ENCODE measurements around the gene ZBTB33.

Gene ZBTB33, protein sequence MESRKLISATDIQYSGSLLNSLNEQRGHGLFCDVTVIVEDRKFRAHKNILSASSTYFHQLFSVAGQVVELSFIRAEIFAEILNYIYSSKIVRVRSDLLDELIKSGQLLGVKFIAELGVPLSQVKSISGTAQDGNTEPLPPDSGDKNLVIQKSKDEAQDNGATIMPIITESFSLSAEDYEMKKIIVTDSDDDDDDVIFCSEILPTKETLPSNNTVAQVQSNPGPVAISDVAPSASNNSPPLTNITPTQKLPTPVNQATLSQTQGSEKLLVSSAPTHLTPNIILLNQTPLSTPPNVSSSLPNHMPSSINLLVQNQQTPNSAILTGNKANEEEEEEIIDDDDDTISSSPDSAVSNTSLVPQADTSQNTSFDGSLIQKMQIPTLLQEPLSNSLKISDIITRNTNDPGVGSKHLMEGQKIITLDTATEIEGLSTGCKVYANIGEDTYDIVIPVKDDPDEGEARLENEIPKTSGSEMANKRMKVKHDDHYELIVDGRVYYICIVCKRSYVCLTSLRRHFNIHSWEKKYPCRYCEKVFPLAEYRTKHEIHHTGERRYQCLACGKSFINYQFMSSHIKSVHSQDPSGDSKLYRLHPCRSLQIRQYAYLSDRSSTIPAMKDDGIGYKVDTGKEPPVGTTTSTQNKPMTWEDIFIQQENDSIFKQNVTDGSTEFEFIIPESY

DNA sequence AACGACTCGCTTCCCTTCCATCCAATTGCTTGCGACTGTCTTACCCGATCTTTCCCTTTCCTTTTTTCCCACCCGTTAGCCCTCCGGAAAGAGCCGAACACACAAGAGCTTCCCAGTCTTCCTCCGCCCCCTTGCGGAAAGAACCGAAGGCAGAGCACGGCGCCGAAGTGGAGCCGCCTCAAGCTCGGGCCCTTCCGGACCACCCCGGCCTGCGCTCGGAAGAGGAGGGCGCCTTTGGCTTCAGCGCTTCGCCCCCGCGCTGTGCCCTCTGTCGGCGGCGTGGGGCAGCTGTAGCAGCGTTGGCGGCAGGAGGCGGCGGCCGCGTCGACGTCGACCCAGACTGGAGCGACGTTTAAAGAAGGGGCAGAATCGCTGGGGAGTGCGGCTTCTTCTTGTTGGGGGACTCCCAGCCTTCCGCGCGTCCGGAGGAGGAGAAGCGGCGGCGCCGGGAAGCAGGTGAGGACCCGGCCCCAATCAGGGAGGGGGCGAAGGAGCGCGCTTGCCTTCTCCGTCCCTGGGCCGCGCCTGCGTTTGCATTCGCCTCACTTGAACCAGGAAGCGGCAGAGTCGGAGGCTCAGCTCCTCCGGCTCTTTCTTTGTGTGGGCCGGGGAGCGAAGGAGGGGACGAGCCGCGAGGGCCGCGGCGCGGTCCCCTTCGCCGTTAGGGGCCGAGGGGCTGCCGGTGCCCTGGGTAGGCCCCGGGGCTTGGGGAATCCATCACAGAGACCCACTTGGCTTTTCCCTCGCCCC is at the start of gene ZBTB33:
Gene ZBTB33, plus strand, starts transcription at position 291 of the 750 bp plus-strand sequence. CDS start 2,604 bp downstream, outside the sequence.
- peak; percentile 83 for DNase-seq (ENCODE audit: low read depth)

DNA sequence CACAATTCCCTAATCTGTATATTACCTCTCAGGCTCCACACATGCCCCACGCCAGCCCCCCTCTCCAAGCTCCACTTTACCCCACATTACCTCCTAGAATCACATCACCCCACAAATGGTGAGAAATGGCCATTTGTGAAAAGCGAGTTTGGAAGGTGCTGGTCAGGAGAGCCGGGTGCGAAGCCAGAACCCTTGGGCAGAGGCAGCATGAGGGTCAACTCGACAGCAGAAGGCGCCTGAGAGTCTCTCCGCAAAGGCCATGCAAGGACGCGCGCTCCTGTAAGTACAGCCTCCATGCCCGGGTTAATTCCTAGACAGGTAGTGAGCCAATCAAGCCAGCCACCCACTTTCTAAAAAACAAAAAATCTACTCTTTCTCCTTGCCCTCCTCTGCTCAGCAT is 49.8 kb upstream of the ZBTB33 start:
- no peak for DNase-seq (ENCODE audit: low read depth)

DNA sequence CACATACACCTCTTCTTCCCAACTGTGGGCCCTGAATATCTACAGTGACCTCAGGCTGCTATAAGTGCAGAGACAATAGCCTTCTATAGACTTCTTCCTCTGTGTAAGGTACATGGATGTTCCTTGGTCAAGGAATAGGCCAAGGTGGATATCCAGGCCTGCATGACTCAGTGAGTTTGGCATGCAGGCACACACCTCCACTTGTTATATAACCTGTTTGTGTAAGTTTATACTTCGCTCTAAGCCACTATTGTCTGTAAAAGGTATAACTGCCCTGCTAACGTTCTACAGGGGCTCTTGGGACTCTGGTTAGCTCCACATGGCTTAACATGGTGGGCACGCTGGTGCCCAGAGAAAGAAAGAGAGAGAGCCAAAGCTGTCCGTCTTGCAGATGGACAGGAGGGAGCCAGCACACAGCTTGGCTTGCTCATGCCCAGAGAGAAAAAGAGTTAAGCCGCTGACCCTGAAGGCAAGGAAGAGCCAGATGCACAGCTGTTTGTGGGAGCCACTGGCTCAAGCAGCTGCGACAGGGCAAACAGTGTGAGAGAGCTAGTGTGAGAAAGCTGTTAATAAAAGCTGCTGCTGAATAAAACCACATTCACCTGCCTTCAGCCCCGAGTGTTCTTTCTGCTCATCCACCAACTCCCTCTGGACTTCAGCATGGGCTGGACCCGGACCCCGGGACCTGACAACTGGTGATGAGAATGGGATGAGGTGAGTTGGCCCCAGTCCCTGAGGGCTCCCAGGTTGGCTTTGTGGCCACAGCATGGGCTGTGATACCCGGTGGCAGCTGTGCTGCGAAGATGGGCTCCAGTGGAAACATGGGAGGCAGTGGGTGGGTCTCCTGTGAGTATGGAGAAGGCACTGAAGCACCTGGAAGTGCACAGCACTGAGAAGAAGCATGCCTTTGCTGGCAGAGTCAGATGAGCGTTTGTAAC is 44.5 kb upstream of the ZBTB33 start:
- DNase-seq (ENCODE audit: low read depth), result no peak

DNA sequence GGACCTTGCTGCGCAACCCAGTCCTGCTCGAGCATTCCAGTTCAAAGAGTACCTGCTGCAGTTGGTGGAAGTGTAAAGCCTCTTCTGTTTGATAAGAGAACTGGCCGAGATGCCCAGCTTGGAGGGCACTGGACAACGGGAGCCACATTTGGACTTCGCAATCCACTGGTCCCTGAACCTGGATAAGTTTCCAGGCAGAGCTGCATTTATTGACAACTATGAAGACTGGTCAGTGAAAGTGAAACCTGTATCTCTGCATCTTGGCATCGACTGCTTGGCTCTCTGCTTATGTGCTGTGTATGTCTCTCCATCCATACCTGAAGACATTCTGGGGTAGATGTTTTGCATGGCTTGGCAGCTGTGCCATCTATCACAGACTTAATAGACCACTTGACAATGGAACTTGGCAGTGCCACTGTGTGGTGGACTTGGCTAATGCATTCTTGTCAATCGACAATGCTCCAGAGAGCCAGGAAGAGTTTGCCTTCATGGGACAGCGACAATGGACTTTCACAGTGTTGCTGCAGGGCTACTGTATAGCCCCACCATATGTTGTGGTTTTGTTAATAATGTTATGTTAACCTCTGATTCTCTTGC is 43.5 kb upstream of the ZBTB33 start:
- DNase-seq (ENCODE audit: low read depth), result no peak

DNA sequence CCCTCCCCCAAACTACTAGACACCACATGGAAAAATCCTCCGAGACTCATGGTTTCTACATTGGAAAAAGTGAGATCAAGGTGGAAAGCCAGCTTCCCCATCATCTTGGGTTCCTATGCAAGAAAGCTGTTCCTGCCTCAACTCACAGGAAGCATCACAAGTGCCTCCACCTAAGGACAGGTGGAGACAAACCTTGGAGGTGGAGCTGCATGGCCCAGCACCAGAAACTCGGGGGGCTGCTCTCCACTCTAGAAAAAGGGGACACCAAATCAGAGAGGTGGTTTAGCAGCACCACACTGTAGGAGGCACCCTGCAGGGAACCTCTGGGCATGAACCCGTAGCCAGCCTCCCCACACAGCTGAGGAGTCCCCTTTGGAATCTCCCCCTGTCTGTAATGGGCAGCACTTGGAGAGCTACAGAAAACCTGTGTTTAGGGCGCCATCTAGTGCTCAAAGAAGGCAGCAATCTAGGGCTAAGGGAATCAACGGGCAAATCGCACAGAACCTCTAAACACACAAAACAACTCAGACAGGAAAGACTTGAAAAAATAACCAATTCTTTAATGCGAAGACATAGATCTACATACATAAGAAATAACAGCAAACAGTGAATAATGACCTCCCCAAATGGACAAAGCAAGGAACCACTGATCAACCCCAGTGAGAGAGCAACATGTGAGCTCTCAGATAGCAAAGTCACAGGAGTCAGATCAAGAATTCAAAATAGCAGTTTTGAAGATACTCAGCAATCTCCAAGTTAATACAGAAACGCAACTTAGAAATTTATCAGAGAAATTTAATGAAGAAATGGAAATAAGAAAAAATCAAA is 37.0 kb upstream of the ZBTB33 start:
- DNase-seq (ENCODE audit: low read depth), result peak; percentile 18

DNA sequence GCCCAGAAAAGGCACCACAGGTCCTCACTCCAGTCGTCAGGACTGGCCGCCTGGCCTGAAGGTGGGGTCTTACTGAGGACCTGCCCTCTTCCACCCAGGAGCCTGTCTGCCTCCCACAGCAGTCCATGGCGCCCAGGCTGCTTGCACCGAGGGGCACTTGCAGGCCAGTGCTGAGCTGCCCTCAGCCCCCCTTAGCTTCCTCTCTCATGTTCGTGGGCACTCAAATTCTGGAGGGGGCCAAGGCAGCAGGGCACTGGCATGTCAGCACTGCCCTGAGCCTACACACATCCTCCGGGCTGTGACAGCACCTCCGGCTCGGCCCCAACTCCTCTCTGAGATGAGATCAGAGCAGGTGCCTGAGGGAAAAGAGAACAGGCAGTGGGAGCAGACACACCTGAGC is 27.2 kb upstream of the ZBTB33 start:
- no peak for DNase-seq (ENCODE audit: low read depth)

DNA sequence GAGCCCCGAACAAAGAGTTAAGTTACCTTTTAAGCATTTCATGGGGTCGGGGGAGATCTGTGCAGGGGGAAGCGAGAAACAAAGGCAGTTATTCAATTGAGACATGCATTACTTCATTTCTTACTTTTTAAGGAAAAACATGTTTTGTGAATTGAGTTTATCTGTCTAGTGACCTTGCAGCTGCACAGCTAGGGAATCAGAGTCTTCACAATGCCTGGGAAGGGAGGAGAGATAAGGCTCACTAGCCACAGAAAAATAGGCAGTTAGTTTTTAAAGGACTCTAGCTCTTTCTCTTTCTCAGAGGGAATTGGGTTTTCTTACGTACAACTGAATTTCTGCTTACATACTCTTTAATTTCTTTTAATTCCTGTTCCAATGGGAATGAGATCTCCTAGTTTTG is 26.2 kb upstream of the ZBTB33 start:
- DNase-seq (ENCODE audit: low read depth), result no peak

DNA sequence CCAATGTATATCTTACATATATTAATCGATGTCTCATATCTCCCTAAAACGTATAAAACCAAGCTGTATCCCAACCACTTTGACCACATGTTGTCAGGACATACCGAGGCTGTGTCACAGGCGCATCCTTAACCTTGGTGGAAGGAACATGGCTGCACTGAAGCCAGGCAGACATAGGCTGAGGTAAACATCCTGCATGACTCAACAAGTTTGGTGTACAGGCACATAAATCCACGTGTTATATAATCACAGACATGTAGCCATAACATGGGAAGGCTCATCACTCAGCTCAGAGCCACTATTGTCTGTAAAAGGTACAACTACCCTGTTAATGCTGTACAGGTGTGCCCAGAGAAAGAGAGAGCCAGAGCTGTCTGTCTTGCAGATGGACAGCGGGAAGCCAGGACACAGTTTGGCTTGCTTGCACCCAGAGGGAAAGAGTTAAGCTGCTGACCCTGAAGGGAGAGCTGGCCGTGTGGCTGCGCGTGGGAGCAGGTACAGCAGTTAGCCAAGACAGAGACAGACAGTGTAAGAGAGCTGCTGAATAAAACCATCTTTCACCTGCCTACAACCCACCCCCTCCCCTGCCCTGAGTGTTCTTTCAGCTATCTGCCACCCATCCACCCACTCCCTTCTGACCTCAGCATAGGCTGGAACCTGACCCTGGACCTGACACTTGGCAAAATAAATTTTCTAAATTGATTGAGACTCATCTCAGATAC is 22.3 kb upstream of the ZBTB33 start:
- DNase-seq (ENCODE audit: low read depth), result no peak

DNA sequence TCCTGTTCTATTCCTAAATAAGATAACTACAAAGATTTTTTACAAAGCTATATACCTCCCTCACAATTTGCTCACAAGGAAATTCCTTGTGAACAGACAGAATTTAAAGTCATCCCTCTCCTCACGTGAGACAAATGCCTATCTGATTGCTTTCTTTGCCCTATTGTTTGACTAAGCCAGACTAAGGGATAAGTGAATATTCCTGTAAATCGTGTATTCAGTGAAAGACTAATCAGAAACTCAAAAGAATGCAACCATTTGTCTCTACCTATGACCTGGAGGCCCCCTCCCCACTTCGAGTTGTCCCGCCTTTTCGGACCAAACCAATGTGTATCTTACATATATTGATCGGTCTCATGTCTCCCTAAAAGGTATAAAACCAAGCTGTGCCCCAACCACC is 15.3 kb upstream of the ZBTB33 start:
- DNase-seq (ENCODE audit: low read depth), result no peak

DNA sequence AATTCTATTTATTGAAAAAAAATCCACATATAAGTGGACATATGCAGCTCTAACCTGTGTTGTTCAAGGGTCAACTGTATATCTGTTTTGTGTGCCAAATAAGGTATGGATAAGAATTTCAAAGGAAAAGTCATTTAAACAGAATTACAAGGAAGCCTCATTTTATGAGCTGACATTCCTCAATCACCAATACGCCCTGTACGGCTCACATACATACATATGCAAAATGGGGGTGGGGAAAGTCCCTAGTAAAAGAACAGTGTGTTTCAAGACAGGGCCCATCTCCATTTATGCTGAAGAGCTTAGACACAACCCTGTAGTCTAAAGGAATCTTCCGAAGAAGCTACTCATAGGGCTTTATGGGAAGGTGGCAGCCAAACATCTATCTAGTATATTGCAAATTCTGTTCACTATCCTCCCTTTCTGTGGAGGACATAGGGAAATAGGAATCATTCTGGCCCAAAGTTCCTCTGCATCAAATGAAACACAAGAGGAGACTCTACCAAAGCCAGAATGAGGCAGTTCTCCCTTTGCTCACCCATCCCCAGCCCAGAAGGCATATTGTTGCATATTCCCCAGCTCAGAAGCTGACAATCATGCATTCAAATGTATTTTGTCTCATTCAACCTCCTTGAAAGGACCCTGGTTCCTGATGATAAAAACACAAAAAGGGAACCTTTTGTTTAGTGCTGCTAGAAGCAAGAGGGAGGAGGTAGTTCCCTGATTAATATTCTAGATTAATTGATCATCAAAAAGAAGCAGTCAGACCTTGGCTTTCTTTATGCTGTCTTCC is 13.7 kb upstream of the ZBTB33 start:
- DNase-seq (ENCODE audit: low read depth), result no peak

DNA sequence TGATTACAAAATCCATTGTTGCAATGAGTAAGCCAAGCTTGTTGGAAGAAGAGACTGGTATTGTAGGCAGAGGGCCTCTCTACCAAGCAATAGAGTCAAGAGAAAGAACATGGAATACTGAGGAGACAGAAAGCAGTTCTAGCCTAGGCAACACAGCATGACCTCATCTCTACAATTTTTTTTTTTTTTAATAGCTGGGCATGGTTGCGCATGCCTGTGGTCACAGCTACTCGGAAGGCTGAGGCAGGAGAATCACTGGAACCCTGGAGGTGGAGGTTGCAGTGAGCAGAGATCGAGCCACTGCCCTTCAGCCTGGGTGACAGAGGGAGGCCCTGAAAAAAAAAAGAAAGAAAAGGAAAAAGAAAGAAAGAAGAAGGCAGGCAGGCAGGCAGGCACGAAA is 11.7 kb upstream of the ZBTB33 start:
- no peak for DNase-seq (ENCODE audit: low read depth)

DNA sequence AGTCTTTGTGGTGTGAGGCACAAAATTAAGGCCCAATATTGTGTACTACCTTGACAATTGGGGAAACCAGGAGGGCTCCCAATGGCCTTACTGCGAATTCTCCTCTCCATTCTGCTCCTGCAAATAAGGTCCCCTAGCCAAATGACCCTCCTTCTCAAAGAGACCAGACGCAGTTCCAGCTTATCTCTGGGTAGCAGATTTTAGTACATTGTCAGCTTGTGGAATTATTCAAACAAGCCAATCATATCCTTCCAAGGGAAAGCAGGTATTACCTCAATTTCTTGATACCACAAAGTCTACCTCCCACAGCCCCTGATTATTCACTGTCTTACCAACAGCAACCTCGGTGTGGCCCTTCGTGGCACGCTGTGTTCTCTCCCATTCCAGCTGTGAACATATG is 7.8 kb upstream of the ZBTB33 start:
- DNase-seq (ENCODE audit: low read depth), result no peak

DNA sequence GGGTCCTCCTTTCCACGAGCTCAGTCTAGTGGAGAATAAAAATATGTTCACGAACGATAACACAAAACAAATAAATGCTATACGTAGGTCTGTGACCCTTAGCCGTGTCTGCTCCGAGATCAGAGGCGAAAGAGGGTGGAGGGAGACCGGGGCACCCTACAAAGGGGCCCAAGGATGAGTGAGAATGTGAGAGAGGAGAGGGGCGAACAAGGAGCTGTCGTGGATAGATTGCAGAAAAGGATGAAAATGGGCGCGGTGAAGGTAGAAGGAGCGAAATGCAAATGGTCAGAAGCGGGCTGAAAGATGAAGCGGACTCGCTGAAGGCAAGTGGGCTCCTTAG is 6.2 kb upstream of the ZBTB33 start:
- DNase-seq (ENCODE audit: low read depth), result no peak

DNA sequence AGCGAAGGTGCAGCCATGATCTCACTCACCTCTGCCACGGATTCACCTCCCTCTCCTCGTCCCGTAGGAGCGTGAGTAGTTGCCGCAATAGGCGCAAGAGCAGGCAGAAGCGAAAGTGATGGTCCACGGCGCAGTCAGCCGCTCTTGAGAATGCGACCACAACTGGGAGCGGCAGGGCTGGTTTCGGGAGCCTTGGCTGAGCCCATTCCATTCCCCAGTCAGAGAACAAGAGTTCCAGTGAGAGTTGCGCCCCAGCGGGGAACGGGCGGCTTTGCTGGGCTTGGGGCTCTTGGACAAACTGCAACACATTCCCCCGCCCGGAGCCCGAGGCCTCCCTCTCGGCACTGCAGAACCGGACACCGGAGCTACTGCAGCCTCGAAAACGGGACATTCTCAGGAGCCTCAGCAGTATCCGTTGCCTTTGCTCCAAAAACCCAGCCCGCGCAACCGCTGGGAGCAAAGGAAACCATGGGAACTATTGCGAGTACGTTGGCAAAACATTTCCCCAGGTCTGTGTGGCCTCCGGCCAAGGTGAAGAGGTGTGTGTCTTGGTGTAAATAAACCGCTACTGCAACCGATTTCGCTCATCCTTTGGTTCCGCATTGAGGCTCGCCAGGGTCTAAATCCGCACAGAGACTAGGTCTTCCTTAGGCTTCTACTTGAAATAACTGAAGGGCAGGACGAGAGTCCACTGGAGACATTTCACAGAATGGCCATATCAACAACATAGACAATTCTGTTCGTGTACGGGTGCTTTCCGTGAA is 5.7 kb upstream of the ZBTB33 start:
- peak; percentile 53 for DNase-seq (ENCODE audit: low read depth)

DNA sequence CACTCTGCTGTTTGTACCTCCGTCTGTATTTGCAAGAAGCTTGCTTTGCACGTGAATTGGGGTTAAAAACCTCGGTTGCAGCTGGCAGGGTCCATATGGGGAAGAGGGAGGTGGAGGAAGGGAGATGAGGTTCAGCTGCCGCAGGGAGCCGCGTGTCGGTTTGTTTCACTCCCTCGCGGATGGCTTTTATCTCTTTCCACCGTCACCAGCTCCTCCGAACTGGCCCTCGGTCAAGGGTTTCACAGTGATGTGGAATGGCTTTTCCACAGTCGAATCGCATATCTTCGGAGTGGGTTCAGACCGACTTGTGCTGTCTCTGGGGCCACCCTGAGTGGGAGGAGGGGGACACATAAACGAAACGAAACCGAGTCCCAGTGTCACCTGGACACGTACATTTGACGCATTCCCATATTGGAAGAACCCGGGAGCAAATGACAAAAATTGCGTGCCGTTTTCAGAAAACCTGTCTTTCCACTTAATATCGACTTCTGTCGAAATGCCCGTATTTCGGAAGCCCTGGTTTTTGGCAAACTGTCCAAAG is 929 bp downstream of the ZBTB33 start:
- DNase-seq (ENCODE audit: low read depth), result no peak

DNA sequence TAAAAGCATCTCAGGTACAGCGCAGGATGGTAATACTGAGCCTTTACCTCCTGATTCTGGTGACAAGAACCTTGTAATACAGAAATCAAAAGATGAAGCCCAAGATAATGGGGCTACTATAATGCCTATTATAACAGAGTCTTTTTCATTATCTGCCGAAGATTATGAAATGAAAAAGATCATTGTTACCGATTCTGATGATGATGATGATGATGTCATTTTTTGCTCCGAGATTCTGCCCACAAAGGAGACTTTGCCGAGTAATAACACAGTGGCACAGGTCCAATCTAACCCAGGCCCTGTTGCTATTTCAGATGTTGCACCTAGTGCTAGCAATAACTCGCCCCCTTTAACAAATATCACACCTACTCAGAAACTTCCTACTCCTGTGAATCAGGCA is 3.2 kb downstream of the ZBTB33 start:
- DNase-seq (ENCODE audit: low read depth), result no peak

DNA sequence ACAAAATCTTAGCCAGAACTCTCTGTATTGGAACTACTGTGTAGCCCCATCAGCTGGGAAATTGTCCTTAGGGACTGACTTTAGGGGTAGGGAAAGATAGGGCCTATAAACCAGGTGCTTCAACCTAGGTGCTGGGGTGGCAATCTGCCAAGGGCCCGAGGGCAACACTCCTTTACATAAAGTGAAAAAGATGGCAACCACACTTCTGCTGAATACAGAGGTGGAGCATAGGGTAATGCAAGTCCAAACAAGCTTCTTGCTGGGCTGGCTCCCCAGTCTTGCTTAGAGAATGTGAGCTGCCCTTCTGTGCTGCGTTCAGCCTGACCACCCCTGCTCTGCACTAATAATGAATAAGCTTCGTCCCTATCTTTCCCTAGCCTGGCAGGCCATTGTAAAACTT is 9.8 kb downstream of the ZBTB33 start:
- no peak for DNase-seq (ENCODE audit: low read depth)
